HG03378 (cell line): Measurements from ENCODE around the gene RBM3.
A peak's percentile ranks its signal among the peaks of the same experiment; 100 is the strongest.

Experiments
- ATAC-seq: cut with Tn5 transposase; IDR thresholded peaks from one replicate; pipeline ENCODE4 v1.9.1; 2021; ENCODE audit warnings: mild to moderate bottlenecking, moderate library complexity; ENCODE audit not compliant: unreplicated experiment

Gene RBM3

GRCh38 chrX:48575642-48576041 is 1.4 kb downstream of the RBM3 start:
- ATAC-seq, result no peak

DNA sequence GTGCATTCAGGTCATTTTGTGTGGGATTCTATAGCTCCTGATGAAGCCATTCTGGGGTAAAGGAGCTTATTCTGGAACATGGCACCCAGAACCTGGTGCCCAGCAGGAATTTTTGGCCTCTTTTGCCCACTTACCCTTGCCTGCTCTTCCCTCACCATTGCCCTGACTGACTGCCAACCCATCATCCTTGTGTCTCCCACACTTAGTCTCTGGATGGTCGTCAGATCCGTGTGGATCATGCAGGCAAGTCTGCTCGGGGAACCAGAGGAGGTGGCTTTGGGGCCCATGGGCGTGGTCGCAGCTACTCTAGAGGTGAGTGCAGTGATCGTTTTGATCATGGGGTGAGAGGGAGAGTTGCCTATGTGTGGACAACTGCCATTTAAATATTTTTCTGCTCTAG is 1.8 kb downstream of the RBM3 start:
- no peak for ATAC-seq

DNA sequence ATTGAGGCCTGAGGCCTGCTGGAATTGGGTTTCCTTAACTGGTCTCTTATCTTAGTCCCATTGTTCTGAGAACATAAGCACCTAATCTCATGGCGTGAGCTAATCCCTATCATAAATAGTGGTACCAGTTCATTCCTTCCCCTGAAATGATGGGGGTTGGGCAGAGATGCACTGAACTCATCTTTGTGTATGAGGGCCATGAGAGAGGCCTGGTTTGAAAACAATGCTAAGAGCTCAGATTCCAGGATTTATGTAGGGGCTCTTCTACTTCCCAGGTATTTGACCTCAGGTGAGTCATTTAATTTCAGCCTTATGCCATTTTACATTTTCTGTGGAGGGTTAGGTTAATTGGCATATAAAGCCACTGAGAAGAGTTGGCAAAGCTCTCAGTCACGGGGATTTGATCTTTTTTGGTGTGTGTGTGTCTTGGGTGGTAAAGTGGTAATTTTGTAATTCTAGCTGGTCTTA is 4.4 kb downstream of the RBM3 start:
- ATAC-seq, result no peak

- ATAC-seq, result no peak
Measured at GRCh38 chrX:48579259-48579658, 5.0 kb downstream of the RBM3 start.

GRCh38 chrX:48580662-48581061 is 6.4 kb downstream of the RBM3 start:
- no peak for ATAC-seq

GRCh38 chrX:48584698-48585097 is 10.4 kb downstream of the RBM3 start:
- ATAC-seq, result no peak

GRCh38 chrX:48589482-48590162 is 15.3 kb downstream of the RBM3 start:
- ATAC-seq, result no peak

DNA sequence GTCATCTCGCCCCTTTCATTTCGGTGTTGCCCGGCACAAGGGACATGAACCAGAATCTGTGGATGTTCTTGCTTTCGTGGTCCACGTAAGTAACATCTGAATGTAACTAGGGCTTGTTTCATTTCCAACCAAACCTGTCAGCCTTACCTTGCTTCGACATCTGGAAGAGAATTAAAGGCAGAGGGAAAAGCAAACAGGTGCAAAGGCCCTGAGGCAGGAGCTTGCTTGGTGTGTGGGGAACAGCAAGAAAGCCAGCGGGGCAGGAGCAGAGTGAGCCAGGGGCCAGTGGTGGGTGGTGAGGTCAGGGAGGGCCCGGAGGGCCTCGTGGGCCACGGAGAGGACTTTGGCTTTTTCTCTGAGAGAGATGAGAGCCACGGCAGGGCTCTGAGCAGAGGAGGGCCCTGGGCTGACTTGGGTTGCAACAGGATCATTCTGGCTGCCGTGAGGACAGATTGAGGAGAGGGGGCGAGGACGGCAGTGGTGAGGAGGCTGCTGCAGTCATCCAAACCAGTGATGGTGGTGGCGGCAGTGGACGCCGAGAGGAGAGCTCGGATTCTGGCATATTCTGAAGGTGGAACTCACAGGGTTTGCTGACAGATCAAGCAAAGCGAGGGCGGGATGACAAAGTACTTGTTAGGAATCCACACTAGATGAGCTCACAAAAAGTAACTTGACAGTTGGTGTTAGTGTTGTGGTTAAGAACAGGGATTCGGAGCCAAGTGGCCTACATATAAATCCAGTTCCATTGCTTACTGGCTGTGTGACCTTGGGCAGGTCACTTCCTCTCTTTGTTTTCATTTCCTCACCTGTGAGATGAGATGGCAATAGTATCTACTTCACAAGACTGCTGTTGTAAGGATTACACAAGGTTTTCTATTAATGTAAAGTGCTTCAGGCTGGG is 16.2 kb downstream of the RBM3 start:
- no peak for ATAC-seq

DNA sequence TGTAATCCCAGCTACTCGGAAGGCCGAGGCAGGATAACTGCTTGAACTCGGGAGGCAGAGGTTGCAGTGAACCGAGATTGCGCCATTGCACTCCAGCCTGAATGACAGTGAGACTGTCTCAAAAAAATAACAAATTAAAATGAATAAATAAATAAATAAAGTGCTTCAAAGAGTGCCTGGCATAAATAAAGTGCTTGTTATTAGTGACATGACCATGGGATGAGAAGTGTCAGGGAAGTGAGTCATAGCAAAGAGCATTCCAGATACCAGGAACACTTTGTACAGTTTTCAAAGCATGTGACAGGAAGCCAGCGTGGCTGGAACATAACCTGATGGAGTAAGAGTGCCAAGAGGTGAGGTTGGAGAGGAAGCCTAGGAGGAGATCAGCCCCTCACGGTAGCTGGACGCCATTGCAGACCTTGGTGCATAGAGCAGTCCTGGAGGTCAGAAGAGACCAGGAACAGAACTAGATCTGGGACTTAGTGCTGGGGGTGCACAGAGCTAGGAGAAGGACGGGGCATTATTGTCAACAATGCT is 17.0 kb downstream of the RBM3 start:
- no peak for ATAC-seq

DNA sequence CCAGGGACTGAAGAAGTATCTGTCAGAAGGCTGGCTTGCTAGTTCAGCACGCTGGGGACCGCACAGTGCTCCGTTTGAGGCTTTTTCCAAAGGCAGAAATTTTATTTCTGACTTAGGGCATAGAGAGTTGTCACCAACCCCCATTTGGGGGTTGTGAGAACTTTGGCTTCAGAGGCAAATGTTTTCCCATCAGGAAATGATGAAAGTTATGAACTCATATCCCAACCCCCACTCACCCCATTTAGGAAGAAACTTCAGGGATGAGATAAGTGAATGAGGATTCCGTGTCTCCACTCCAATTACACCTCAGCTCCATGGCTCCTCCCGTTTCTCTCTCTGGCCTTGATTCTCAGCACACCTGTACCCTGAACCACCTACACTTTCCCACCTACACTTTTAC is 18.7 kb downstream of the RBM3 start:
- ATAC-seq, result no peak

GRCh38 chrX:48595929-48596328 is 21.6 kb downstream of the RBM3 start:
- no peak for ATAC-seq

- ATAC-seq, result peak; percentile 73
Measured at GRCh38 chrX:48597353-48598264, 23.3 kb downstream of the RBM3 start, which contains the start of gene WDR13. TSS of gene WDR13 (plus strand) at chrX:48597492. CDS start at chrX:48597997, 505 bp downstream.

DNA sequence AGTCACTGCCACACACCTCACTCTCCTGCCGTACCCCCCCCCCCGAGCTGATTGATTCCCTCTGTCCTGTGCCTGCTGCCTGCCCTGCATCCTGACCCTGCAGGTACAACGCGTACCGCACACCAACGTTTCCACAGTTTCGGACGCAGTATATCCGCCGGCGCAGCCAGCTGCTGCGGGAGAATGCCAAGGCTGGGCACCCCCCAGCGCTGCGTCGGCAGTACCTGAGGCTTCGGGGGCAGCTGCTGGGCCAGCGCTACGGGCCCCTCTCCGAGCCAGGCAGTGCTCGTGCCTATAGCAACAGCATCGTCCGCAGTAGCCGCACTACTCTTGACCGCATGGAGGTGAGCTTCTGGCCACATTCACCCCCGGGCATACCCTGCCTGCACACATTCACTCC is 24.3 kb downstream of the RBM3 start:
- ATAC-seq, result no peak

DNA sequence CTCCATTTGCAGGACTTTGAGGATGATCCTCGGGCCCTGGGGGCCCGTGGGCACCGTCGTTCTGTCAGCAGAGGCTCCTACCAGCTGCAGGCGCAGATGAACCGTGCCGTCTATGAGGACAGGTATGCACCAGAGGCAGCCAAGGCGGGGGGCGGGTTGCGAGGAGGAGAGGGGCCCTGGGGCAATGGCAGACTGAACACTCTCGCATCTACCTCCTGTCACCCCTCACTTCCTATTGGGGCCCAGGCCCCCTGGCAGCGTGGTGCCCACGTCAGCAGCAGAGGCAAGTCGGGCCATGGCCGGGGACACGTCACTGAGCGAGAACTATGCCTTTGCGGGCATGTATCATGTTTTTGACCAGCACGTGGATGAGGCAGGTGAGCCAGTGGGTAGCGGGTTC is 25.1 kb downstream of the RBM3 start:
- ATAC-seq, result no peak

GRCh38 chrX:48600226-48600625 is 25.9 kb downstream of the RBM3 start:
- no peak for ATAC-seq

GRCh38 chrX:48601741-48602394 is 27.6 kb downstream of the RBM3 start:
- ATAC-seq, result no peak

DNA sequence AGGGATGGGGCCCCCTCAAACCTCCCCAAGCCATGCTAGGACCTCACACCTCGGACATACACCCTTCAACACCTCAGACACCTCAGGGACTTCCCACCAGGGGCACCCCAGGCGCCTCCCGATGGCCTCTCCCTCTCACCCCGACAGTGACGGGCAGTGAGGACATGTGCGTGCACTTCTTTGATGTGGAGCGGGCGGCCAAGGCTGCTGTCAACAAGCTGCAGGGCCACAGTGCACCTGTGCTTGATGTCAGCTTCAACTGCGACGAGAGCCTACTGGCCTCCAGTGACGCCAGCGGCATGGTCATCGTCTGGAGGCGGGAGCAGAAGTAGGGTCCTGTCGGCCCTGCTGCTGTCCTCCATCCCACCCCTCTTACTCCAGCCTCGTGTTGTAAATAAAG is 30.4 kb downstream of the RBM3 start:
- no peak for ATAC-seq

DNA sequence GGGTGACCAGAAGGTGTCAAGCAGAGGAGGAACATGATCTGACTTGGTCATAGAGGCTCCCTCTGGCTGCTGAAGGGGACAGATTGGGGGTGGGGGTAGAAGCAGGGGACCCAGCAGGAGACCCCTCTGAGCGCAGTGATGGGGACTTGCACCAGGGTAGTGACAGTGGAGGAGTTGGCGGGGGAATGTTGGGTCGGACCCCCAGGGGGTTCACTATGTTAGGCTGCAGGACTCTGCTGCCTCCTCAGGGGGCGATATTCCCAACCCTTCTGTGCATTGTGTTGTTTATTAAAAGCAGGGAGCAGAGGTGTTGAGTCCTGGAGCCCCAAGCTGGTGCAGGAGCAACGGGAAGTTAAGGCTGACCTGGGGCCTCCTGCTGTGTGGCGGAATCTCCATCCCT is 31.8 kb downstream of the RBM3 start:
- no peak for ATAC-seq

- ATAC-seq, result no peak
Measured at GRCh38 chrX:48611703-48612102, 37.4 kb downstream of the RBM3 start.

GRCh38 chrX:48613502-48614160 is 39.3 kb downstream of the RBM3 start:
- no peak for ATAC-seq
